BLaER1 treated with 17β-estradiol and CSF1 and Interleukin-3, amounts not matched to agents 10 nM and 100 nM (cell line): Measurements from ENCODE around the gene RASGRP4.

ENCODE experiments used
- H3K27ac ChIP-seq, 11 experiments: shearing (Covaris generic); formaldehyde crosslinking; 2 replicates each; pipeline ENCODE4 v1.8.1; 2022
- H3K27me3 ChIP-seq, 11 experiments: shearing (Covaris generic); formaldehyde crosslinking; 2 replicates each; pipeline ENCODE4 v1.8.1; 2022
- H3K36me3 ChIP-seq, 11 experiments: shearing (Covaris generic); formaldehyde crosslinking; 2 replicates each; pipeline ENCODE4 v1.8.1; 2022
- H3K4me1 ChIP-seq, 10 experiments: shearing (Covaris generic); formaldehyde crosslinking; 2 replicates each; pipeline ENCODE4 v1.8.1; 2022
- H3K4me2 ChIP-seq, 11 experiments: shearing (Covaris generic); formaldehyde crosslinking; 2 replicates each; pipeline ENCODE4 v1.8.1; 2022
- H3K4me3 ChIP-seq, 10 experiments: shearing (Covaris generic); formaldehyde crosslinking; 2 replicates each; pipeline ENCODE4 v1.8.1; 2022
- H3K9ac ChIP-seq, 11 experiments: shearing (Covaris generic); formaldehyde crosslinking; 2 replicates each; pipeline ENCODE4 v1.8.1; 2022
- H3K9me3 ChIP-seq, 11 experiments: shearing (Covaris generic); formaldehyde crosslinking; replicated peaks in 1 of 11; 2 replicates each; pipeline ENCODE4 v1.8.1; 2022
- H4K20me1 ChIP-seq, 11 experiments: shearing (Covaris generic); formaldehyde crosslinking; 2 replicates each; pipeline ENCODE4 v1.8.1; 2022
- Cebpa-rat ChIP-seq, 11 experiments: shearing (Covaris generic); IDR thresholded peaks; 2 replicates each; pipeline ENCODE4 v1.8.1; 2022

The RASGRP4 gene

DNA sequence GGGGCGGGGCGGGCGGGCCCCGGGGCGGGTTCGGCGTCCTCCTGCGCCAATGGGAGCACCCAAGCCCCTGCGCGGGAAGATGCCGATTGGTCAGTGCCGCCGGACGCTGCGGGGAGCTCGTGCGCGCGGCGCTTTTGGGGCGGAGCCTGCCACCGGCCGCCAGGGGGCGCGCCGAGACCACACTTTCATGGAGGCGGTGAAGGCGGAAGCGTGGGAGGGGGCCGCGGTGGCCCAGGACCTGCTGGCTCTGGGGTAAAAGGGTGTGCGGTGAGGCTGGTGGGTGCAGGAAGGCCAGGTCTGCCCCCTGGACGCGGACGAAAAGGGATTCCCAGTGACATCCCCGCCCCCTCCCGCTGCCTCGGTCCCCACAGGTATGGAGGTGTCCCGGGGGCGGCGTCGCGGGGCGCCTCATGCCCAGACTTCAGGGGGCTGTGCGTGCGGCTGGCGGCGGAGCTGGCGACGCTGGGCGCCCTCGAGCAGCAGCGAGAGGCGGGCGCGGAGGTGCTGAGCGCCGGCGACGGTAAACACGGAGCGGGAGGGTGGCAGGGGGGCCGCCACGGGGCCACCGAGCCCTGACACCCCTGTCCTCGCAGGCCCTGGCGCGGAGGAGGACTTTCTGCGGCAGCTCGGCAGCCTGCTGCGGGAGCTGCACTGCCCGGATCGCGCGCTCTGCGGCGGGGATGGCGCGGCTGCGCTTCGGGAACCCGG is 22.9 kb downstream of the RASGRP4 start, which contains the start of gene FAM98C:
FAM98C (plus strand) TSS at position 127 of the 708 bp plus-strand sequence; CDS start at position 188, 61 bp downstream.
- peak within 1 kb of the TSS; percentile 83 to 99 (median 94) for H3K4me2 ChIP-seq
- H3K27ac ChIP-seq = peak within 1 kb of the TSS; percentile 56 to 82 (median 69)
- H4K20me1 ChIP-seq = peaks cover 0 to 10% (median 0%) of the 10 kb centered on the region in 11 experiments; a peak in 2 of 22 replicates
- H3K27me3 ChIP-seq = peaks cover 0 to 21% (median 6%) of the 10 kb centered on the region in 11 experiments; a peak in 18 of 22 replicates
- no peaks in the 10 kb centered on the region for H3K9me3 ChIP-seq
- no peak for TF ChIP-seq Cebpa-rat (IDR thresholded peaks at IDR 0.05)
- peak within 1 kb of the TSS; percentile 70 to 95 (median 86) for H3K4me3 ChIP-seq
- peaks cover 8 to 17% (median 13%) of the 10 kb centered on the region in 10 experiments; a peak in 17 of 20 replicates for H3K4me1 ChIP-seq
- peak within 1 kb of the TSS; percentile 73 to 89 (median 84) for H3K9ac ChIP-seq
- peaks cover 6 to 28% (median 15%) of the 10 kb centered on the region in 11 experiments; a peak in 18 of 22 replicates for H3K36me3 ChIP-seq

- H3K36me3 ChIP-seq = peaks cover 6 to 27% (median 15%) of the 10 kb centered on the region in 11 experiments; a peak in 18 of 22 replicates
- H3K27me3 ChIP-seq = peaks cover 5 to 27% (median 11%) of the 10 kb centered on the region in 11 experiments
- no peak for TF ChIP-seq Cebpa-rat (IDR thresholded peaks at IDR 0.05)
- H4K20me1 ChIP-seq = peaks cover 0 to 10% (median 0%) of the 10 kb centered on the region in 11 experiments; a peak in 2 of 22 replicates
- H3K4me3 ChIP-seq = peak overlapping the region in 8 of 10 experiments; percentile 38 to 93 (median 52); a peak in 14 of 20 replicates
- no peaks in the 10 kb centered on the region for H3K9me3 ChIP-seq
- H3K4me1 ChIP-seq = peaks cover 8 to 17% (median 13%) of the 10 kb centered on the region in 10 experiments; a peak in 17 of 20 replicates
- H3K27ac ChIP-seq = peak overlapping the region in 4 of 11 experiments; percentile 25 to 61 (median 48); a peak in 6 of 22 replicates
- peak overlapping the region; percentile 72 to 90 (median 82) for H3K4me2 ChIP-seq
- peak overlapping the region in 10 of 11 experiments; percentile 24 to 63 (median 52); a peak in 15 of 22 replicates for H3K9ac ChIP-seq
Measured at GRCh38 chr19:38402623-38402966, 23.4 kb downstream of the RASGRP4 start.

GRCh38 chr19:38401148-38401547 is 24.9 kb downstream of the RASGRP4 start:
- Histone ChIP-seq H3K4me3 (no peak overlapping the region), H3K4me2 (no peak overlapping the region), H4K20me1 (peaks cover 0 to 10% (median 0%) of the 10 kb centered on the region in 11 experiments; a peak in 4 of 22 replicates), H3K36me3 (peaks cover 0 to 13% (median 4%) of the 10 kb centered on the region in 11 experiments; a peak in 13 of 22 replicates), H3K4me1 (peaks cover 8 to 17% (median 13%) of the 10 kb centered on the region in 10 experiments; a peak in 17 of 20 replicates), H3K27ac (no peak overlapping the region), H3K27me3 (peaks cover 19 to 41% (median 25%) of the 10 kb centered on the region in 11 experiments), H3K9ac (no peak overlapping the region), H3K9me3 (peaks cover 0 to 5% (median 0%) of the 10 kb centered on the region in 11 experiments; a peak in 4 of 22 replicates)
- no peak for TF ChIP-seq Cebpa-rat (IDR thresholded peaks at IDR 0.05)

DNA sequence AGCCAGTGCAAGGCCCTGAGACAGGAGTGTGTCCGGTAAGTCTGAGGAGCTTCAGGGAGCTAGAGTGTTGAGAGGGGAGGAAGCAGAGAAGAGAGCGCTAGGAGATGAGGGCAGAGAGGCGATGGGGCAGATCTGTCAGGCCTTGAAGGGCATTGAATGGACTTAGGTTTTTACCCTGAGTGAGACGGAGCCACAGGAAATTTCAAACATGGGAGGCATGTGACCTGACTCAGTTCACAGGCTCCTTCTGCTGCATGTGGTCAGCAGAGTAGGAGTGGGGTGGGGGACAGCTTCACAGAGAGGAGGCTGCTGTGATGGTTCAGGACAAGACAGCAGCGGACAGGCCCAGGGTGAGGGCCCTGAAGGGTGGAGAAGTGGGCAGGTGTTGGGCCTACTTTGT is 25.7 kb downstream of the RASGRP4 start:
- Histone ChIP-seq H3K4me1 (peaks cover 8 to 18% (median 16%) of the 10 kb centered on the region in 10 experiments; a peak in 17 of 20 replicates), H3K36me3 (peaks cover 0 to 11% (median 2%) of the 10 kb centered on the region in 11 experiments; a peak in 7 of 22 replicates), H3K27me3 (peaks cover 27 to 49% (median 33%) of the 10 kb centered on the region in 11 experiments), H3K27ac (no peak overlapping the region), H3K9me3 (peaks cover 0 to 10% (median 5%) of the 10 kb centered on the region in 11 experiments; a peak in 9 of 22 replicates), H4K20me1 (peaks cover 0 to 9% (median 0%) of the 10 kb centered on the region in 11 experiments; a peak in 4 of 22 replicates), H3K4me2 (no peak overlapping the region), H3K9ac (no peak overlapping the region), H3K4me3 (no peak overlapping the region)
- no peak for TF ChIP-seq Cebpa-rat (IDR thresholded peaks at IDR 0.05)

DNA sequence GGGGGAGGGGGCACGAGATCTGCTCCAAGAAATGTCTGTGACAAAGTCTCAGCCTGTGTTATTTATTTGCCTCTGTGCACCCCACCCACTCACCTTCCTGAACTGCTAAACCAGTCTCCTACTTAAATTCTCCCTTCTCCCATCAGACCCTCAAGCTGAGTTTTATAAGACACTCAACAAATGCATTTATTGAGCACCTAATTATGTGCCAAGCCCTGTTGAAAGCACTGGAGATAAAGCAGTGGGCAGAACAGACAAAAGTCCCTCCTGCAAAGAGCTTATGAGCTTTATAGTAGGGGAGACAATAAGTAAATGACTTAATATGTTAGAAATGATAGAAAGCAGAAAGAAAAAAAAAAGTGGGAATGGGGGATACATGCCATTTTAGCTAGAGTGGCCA is 26.5 kb downstream of the RASGRP4 start:
- Histone ChIP-seq H3K27ac (no peak overlapping the region), H3K4me2 (no peak overlapping the region), H3K9me3 (peaks cover 0 to 18% (median 5%) of the 10 kb centered on the region in 11 experiments; a peak in 12 of 22 replicates), H3K27me3 (peaks cover 35 to 57% (median 42%) of the 10 kb centered on the region in 11 experiments), H3K36me3 (peaks cover 0 to 5% (median 0%) of the 10 kb centered on the region in 11 experiments; a peak in 1 of 22 replicates), H3K4me1 (peaks cover 8 to 18% (median 15%) of the 10 kb centered on the region in 10 experiments; a peak in 17 of 20 replicates), H4K20me1 (peaks cover 0 to 8% (median 0%) of the 10 kb centered on the region in 11 experiments; a peak in 4 of 22 replicates), H3K4me3 (no peak overlapping the region), H3K9ac (no peak overlapping the region)
- no peak for TF ChIP-seq Cebpa-rat (IDR thresholded peaks at IDR 0.05)

DNA sequence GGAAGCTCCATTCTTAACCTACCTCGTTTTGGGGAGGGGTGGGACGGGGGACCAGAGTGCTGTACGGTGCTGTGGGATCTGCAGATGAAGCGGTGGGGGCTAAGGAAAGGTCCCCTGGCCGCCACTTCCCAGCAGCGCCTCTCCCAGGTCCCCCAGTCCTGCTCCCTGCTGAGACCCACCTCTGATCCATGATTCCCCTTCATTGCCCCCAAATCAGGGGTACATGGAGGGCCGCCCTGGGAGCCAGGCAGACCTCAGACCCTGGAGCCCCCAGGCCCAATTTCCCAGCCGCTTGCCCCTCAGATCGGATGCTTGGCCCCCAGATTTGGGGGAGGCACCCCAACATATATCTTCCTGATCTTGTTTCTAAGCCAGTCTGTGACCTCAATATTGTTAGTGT is 26.9 kb downstream of the RASGRP4 start:
- Histone ChIP-seq H3K4me1 (peaks cover 4 to 16% (median 11%) of the 10 kb centered on the region in 10 experiments; a peak in 17 of 20 replicates), H3K4me3 (no peak overlapping the region), H3K27ac (no peak overlapping the region), H3K9ac (no peak overlapping the region), H4K20me1 (peaks cover 0 to 12% (median 0%) of the 10 kb centered on the region in 11 experiments; a peak in 4 of 22 replicates), H3K9me3 (peaks cover 0 to 18% (median 5%) of the 10 kb centered on the region in 11 experiments; a peak in 12 of 22 replicates), H3K36me3 (peaks cover 0 to 5% (median 0%) of the 10 kb centered on the region in 11 experiments; a peak in 2 of 22 replicates), H3K4me2 (no peak overlapping the region), H3K27me3 (peaks cover 40 to 62% (median 46%) of the 10 kb centered on the region in 11 experiments)
- no peak for TF ChIP-seq Cebpa-rat (IDR thresholded peaks at IDR 0.05)

- Histone ChIP-seq H3K4me3 (peak overlapping the region in 3 of 10 experiments; percentile 18 to 46 (median 21); a peak in 4 of 20 replicates), H3K9ac (no peak overlapping the region), H3K27ac (no peak overlapping the region), H3K27me3 (peaks cover 75 to 97% (median 81%) of the 10 kb centered on the region in 11 experiments), H3K4me1 (peaks cover 0 to 5% (median 2%) of the 10 kb centered on the region in 10 experiments; a peak in 4 of 20 replicates), H4K20me1 (peaks cover 0 to 22% (median 6%) of the 10 kb centered on the region in 11 experiments; a peak in 8 of 22 replicates), H3K9me3 (peaks cover 0 to 18% (median 5%) of the 10 kb centered on the region in 11 experiments; a peak in 12 of 22 replicates), H3K36me3 (peaks cover 0 to 14% (median 0%) of the 10 kb centered on the region in 11 experiments; a peak in 2 of 22 replicates), H3K4me2 (peak overlapping the region in 9 of 11 experiments; percentile 25 to 54 (median 37); a peak in 13 of 22 replicates)
- no peak for TF ChIP-seq Cebpa-rat (IDR thresholded peaks at IDR 0.05)
Measured at GRCh38 chr19:38395381-38396114, 30.5 kb downstream of the RASGRP4 start.

GRCh38 chr19:38394488-38394887 is 31.5 kb downstream of the RASGRP4 start:
- H3K4me1 ChIP-seq = peaks cover 0 to 5% (median 2%) of the 10 kb centered on the region in 10 experiments; a peak in 5 of 20 replicates
- no peak overlapping the region for H3K9ac ChIP-seq
- H3K4me2 ChIP-seq = no peak overlapping the region
- no peak overlapping the region for H3K4me3 ChIP-seq
- H3K9me3 ChIP-seq = peaks cover 0 to 18% (median 5%) of the 10 kb centered on the region in 11 experiments; a peak in 12 of 22 replicates
- peaks cover 0 to 14% (median 0%) of the 10 kb centered on the region in 11 experiments; a peak in 2 of 22 replicates for H3K36me3 ChIP-seq
- H3K27ac ChIP-seq = no peak overlapping the region
- TF ChIP-seq Cebpa-rat (IDR thresholded peaks at IDR 0.05) = no peak
- H4K20me1 ChIP-seq = peaks cover 0 to 22% (median 6%) of the 10 kb centered on the region in 11 experiments; a peak in 8 of 22 replicates
- H3K27me3 ChIP-seq = peaks cover 80 to 100% (median 92%) of the 10 kb centered on the region in 11 experiments
